Raji (cell line): ENCODE data around the gene PAQR7.

Experiments
- POLR2A ChIP-seq: IDR thresholded peaks from 2 replicates; pipeline ENCODE4 v1.6.1; 2011; ENCODE audit warnings: low read depth, low read length, control low read depth; ENCODE audit not compliant: insufficient read depth

The PAQR7 gene, protein sequence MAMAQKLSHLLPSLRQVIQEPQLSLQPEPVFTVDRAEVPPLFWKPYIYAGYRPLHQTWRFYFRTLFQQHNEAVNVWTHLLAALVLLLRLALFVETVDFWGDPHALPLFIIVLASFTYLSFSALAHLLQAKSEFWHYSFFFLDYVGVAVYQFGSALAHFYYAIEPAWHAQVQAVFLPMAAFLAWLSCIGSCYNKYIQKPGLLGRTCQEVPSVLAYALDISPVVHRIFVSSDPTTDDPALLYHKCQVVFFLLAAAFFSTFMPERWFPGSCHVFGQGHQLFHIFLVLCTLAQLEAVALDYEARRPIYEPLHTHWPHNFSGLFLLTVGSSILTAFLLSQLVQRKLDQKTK

DNA sequence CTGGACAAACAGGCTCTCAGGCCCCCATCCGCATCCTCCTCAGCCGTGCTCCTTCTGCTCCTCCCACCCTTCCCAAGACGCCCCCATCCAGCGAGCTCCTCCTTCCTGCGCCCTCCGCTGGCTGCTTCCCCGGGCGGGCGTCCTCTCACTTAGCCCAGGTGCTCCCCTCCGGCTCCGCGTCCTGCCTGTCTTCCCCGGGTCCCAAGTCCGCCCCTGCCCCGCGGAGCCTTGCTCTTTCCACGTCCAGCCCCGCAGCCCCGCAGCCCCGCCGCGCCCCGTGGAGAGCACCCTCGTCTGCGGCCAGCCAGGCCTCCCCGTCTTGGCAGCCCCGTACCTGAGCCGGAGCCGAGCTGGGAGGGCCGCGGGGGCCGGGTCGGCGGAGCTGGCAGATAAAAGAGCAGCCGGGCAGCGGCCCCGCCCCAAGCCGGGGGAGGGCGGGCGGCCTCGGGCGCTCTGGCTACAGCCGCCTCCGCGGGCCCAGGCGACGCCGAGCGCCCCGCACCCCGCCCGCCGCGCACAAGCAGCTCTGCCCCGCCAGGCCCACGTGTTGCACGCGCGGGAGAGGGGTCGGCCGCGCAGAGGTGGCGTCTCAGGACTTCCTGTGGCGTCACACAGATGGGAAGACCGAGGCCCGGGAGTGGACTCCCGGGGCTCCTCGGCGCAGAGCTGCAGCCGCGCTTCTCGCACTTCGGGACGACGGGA lies at the start of gene PAQR7:
Gene PAQR7 (minus strand): TSS at position 555 of the 702 bp plus-strand sequence. CDS start 11,869 bp downstream, outside the sequence.
- no peak for TF ChIP-seq POLR2A

DNA sequence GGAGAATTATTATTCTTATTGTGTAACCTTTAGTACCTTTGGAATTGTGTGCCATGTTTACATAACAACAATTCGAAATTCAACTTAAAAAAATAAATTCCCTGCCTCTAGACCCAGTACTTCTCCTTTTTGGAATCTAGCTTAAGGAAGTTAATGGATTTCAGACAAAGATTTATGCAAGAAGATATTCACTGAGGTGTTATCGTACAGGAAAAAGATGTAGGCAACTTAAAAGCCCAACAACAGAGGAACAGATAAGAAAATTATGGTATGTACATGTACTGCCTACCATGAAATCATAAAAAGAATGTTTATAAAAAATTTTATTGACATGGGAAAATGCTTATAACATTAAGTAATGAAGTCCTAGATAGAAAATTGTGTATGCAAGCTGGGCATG lies 48.9 kb upstream of the PAQR7 start:
- TF ChIP-seq POLR2A, result no peak

DNA sequence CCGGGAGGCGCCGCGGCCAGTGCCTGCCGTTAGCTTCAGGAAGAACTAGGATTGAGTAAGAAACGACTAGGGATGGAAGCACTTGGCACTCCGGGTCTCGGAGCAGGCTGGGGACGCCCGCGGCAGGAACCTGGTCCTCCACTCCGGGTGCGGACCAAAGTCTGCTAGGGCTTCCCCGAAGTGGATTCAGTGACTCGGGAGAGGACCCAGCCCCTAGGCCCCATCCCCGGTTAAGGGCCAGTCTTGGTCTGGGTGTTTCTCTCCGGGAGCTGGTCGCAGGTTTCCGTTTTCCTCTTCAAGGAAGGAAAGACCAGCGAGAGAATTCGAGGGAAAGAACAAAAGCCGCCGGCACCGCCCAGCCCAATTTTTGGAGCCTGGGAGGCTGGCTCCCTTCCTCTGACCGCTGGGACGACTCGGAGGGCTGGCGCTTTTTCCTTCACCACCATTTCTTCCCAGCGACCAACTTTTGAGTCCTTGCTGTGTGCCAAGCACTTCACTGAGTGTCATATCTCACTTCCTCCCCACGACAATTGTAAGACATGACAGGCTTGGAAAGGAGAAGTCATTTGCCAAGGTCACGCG lies 47.6 kb upstream of the PAQR7 start:
- TF ChIP-seq POLR2A, result no peak

DNA sequence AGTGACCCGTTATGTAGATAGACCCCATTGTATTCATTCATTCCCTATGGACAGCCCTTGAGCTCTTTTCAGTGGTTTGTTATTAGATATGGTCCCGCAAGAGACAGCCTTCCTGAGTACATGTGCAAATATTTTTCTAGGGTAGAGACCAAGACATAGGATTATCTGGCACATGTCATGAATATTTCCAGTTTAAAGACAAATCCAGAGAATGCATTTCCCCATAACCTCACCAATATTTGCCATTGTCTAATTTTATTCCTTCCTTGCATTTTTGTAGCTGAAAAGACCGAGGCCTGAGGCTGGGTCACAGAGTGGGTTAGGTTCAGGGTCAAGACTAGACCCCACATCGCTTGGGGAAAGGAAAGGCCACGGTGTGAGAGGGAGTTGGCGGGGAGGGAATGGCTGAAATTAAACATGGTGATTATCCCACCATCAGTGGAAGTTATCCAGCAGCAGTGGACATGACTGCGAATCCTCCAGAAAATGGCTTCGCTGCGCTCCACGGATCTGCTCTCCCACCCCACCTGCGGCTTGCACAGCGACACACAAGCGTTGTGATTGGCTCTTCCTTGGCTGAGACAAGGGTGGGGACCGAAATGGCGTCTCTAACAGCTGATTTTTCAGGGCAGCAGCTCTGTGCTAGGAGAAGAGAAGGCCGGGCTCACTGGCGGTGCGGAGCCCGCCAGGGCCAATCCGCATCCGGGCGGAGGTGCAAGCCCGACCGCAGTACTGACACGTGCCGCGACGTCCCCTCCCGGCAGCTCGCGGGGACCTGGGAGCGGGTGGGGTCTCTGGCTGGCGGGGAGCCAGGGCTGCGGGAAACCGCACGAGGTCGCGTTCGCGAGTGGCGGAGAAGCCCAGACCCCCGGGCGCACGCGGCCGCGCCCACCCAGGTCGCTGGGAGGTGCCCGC lies 46.8 kb upstream of the PAQR7 start:
- TF ChIP-seq POLR2A, result no peak

DNA sequence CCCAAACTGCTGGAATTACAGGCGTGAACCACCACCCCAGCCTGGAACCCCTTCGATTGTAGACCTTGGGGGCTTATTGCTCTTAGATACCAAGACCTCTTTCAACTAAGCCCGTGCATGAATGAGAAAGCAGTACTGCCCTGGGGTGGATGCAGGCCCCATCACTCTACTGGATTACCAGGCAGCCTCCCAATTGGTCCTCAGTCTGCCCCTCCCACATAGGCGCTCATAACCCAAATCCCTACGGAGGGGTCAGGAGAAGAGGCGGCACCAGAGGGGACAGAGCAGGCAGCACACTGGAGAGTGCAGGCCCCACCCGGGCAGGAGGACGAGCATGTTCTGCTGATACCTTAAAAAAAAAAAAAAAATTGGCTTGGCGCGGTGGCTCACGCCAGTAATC lies 43.1 kb upstream of the PAQR7 start:
- TF ChIP-seq POLR2A, result no peak

DNA sequence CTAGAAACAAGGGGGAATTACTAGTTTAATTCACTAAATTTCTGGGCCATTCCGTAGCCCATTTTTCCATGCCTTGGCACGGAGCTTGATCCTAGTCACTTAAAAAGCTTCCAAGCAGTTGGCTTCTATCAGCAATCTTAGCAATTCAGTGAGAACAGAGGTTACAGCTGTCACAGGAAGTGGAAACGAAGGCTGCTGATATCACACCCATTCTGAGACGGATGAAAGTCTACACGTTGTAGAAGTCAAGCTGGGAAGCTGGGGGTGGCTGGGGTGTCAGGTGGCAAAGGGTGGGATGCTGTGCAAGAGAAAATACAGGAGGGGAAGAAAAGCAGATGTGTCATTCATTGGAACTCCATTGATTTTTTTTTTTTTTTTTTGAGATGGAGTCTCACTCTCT lies 42.5 kb upstream of the PAQR7 start:
- TF ChIP-seq POLR2A, result no peak

DNA sequence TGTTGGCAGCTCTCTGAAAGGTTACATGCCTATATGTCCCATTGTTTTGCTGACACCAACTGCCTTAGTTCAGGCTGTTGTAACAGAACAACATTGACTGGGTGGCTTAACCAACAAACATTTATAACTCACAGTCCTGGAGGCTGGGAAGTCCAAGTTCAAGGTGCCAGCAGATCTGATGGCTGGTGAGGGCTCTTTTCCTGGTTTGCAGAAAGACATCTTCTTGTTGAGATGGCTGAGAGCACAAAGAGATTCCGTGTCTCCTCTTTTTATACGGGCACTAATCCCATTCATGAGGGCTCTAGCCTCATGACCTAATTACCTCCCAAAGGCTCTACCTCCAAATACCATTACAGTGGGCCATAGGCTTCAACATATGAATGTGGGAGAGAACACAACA lies 41.0 kb upstream of the PAQR7 start:
- TF ChIP-seq POLR2A, result no peak

DNA sequence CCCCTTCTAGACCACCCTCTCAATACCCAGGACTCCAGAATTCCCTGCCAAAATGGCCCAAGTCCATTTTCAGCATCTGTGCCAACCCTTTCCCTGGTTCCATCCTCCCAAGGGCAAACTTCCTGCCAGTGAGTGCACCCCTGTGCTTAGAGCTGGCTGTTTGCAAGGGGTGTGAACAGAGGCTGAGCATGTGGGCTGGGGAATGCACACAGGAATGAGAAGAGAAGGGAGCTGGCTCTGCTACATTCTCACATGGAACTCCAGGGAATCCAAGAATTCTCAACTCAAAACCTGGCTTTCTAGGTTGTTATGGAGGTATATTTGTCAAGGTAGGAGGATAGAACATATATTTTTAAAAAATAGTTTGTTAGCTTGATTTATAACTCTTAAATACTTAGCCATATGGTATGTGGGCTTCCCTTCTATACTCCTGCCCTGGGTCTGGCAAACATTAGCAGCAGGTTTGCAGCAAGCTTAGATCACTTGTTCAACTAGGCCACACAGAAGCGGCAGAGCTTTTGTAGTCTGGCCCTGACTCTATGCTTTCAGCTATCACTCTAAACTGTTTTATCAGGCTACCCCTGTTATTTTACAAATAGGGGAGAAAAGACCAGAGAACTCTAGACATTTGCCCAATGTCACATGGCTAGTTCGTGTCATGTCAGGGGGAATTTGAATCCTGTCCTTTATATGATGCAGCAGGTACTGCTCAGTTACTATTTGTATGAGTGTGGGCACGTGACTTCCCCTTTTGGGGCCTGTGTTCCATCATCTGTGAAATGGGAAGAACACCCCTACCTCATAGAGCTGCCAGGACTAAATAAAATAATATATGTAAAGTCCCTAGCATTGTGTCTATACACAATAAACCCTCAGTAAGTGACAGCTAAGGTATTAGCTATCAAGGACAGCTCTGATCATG lies 38.8 kb upstream of the PAQR7 start:
- 0 out of 2 replicates have a peak, but pooled peaks have one; percentile 17 for TF ChIP-seq POLR2A

DNA sequence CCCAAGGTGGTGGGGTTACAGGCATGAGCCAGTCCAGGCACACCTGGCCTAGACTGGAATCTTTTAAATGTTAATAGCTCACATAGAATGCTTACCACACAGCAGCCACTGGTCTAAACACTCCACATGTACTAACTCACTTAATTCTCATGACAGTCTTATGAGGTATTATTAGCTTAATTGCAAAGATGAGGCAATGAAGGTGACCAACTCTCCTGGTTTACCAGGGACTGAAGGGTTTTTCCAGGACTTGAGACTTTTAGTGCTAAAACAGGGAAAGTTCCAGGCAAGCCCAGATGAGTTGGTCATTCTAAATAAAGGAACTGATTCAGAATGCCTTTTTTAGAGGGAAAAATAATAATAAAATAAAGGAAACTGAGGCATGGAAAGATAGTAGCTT lies 37.7 kb upstream of the PAQR7 start:
- TF ChIP-seq POLR2A, result no peak

DNA sequence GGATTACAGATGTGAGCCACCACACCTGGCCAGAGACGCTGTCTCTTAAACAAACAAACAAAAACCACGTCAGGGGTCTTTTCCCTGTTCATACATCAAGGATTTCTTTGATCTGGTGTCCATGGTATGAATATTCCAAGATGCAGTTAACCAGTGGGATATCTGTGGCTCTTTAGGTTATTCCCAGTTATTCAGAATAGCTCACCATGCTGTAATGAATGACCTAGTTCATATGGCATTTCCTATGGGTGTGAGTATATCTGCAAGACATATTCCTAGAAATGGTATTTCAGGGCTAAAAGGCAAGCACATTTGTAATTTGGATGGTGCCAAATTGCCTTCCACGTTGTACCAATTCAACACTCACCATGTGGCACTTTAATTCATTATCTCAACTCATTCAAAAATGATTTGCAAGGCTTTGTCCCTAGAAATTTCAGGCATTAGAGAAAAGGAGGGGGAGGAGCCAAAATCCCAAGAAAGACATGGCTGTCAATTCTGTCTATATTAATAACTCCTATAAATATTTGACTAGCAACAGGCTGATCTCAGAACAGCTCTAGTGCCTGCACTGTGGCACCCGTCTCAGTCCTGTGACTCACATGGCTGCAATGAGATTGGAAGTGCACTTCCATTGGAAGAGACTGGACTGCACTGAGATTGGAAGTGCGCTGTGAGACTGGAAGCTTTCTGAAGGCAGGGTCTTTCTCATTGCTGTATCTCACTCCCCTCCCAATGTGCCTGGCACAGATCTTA lies 36.7 kb upstream of the PAQR7 start:
- TF ChIP-seq POLR2A, result no peak

DNA sequence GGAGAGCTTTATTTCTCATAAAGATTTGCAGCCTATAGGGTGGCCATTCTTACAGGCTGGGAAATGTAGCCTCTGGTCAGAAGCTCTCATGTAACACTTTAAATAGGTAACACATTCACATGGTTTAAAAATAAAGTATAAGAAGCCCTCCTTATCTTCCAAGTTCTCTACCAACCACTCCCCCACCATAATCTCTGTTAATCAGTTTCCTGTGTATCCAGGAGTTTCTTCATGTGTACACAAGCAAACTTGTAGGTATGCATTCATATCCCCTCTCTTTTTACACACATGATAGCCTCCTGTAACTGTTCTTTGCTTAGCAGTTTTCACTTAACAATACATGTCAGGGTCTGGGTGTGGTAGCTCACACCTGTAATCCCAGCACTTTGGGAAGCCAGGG lies 35.7 kb upstream of the PAQR7 start:
- TF ChIP-seq POLR2A, result no peak

DNA sequence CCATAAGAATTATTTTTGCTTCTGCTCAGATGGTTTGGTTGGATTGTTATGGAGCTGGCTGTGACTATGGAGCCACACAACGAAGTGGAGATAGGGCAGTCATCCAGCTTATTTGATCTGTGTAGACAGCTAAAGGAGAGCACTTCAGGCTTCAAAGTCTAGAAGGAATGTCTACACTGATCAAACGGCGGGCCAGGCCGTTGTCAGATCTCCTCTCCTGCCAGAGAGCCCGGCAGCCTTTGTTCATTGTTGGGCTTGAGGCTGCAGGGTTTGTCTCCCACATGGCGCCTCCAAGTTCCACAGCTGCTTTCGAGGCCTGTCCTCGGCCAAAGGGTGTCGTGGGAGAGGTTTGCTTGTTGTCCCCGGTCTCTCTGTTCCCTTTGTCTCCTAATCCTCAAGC lies 33.5 kb upstream of the PAQR7 start:
- TF ChIP-seq POLR2A, result no peak

DNA sequence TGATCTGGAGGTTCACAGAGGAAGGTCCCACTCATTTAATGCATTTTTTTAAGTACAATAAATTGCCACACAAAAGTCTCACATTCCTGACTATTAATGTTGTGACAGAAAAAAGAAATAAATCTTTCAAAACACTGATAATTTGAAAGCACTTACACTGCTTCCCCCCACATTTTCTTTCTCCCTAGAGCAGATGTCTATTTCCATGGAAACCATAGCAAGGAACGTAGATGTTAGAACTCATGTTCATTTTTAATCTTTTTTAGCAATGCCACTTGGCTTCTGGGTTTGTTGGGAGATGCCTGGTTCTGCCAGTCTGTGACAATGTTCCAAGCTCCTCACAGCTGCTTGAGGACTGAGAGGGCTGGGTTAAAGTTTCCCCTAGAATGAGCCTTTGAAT lies 32.7 kb upstream of the PAQR7 start:
- TF ChIP-seq POLR2A, result no peak
